Activated T-helper 17 cell treated with anti-CD3 and anti-CD28 coated beads, Interleukin-2, amount 50 U/mL, for 72 hours (primary cell): ENCODE data around the gene PSKH1. TPM values are rescaled to one million over a fixed set of nuclear protein-coding genes. Genes with fewer than 3 reads are reported as not detected.
"Not testable (repeated sequence)": the region's sequence is repeated elsewhere in the genome, so short reads cannot be mapped to it uniquely, and the experiment has no call there.

Source experiments
- ATAC-seq: fragments of 150-1000 bp; cut with Tn5 transposase; replicated peaks from 2 replicates; pipeline ENCODE4 v1.10.0; 2021; ENCODE audit warnings: mild to moderate bottlenecking, moderate library complexity
- H3K27ac Mint-ChIP-seq: one replicate; pipeline ENCODE4 v1.8.0; 2022; ENCODE audit warnings: mixed read lengths
- H3K27me3 Mint-ChIP-seq: one replicate; pipeline ENCODE4 v1.8.0; 2022; ENCODE audit warnings: mixed read lengths
- H3K36me3 Mint-ChIP-seq: one replicate; pipeline ENCODE4 v1.8.0; 2022; ENCODE audit warnings: low read depth, mild to moderate bottlenecking, mixed read lengths
- H3K4me1 Mint-ChIP-seq: one replicate; pipeline ENCODE4 v1.8.0; 2022; ENCODE audit warnings: mixed read lengths
- H3K4me3 Mint-ChIP-seq: one replicate; pipeline ENCODE4 v1.8.0; 2022; ENCODE audit warnings: mild to moderate bottlenecking, mixed read lengths
- H3K9me3 Mint-ChIP-seq: one replicate; pipeline ENCODE4 v1.8.0; 2022; ENCODE audit warnings: mixed read lengths
- total RNA-seq, 2 donors: library from RNA; stranded (reverse); gene quantifications; one replicate each; pipeline ENCODE4 v1.2.3, GENCODE V29; 2022

The PSKH1 gene
- total RNA-seq, 2 donors from 2014 or later: 7.5 to 11.8 TPM

- no peaks in the 10 kb centered on the region for H3K27me3 Mint-ChIP-seq
- peak overlapping the region; percentile 81 for H3K4me3 Mint-ChIP-seq
- H3K9me3 Mint-ChIP-seq: no peaks in the 10 kb centered on the region
- peak overlapping the region; percentile 75 for H3K27ac Mint-ChIP-seq
- peaks cover 11% of the 10 kb centered on the region for H3K4me1 Mint-ChIP-seq
- H3K36me3 Mint-ChIP-seq: peaks cover 74% of the 10 kb centered on the region
- no peak for ATAC-seq
Measured at GRCh38 chr16:67933805-67934204, 40.8 kb downstream of the PSKH1 start.

- H3K27ac Mint-ChIP-seq: peak overlapping the region; percentile 99
- no peak for ATAC-seq
- peaks cover 11% of the 10 kb centered on the region for H3K4me1 Mint-ChIP-seq
- no peaks in the 10 kb centered on the region for H3K27me3 Mint-ChIP-seq
- H3K4me3 Mint-ChIP-seq: peak overlapping the region; percentile 81
- peaks cover 78% of the 10 kb centered on the region for H3K36me3 Mint-ChIP-seq
- H3K9me3 Mint-ChIP-seq: no peaks in the 10 kb centered on the region
Measured at GRCh38 chr16:67934306-67935100, 41.4 kb downstream of the PSKH1 start.

- no peaks in the 10 kb centered on the region for H3K9me3 Mint-ChIP-seq
- ATAC-seq: no peak
- H3K36me3 Mint-ChIP-seq: peaks cover 73% of the 10 kb centered on the region
- H3K27ac Mint-ChIP-seq: peak overlapping the region; percentile 99
- no peaks in the 10 kb centered on the region for H3K27me3 Mint-ChIP-seq
- peaks cover 15% of the 10 kb centered on the region for H3K4me1 Mint-ChIP-seq
- peak overlapping the region; percentile 81 for H3K4me3 Mint-ChIP-seq
Measured at GRCh38 chr16:67935101-67935401, 42.0 kb downstream of the PSKH1 start.

- Mint-ChIP-seq H3K4me1 (peaks cover 18% of the 10 kb centered on the region), H3K27ac (peak overlapping the region; percentile 99), H3K4me3 (peak overlapping the region; percentile 81), H3K9me3 (no peaks in the 10 kb centered on the region), H3K36me3 (peaks cover 67% of the 10 kb centered on the region), H3K27me3 (no peaks in the 10 kb centered on the region)
- ATAC-seq: peak; percentile 96
Measured at GRCh38 chr16:67935402-67936123, 42.5 kb downstream of the PSKH1 start.

GRCh38 chr16:67936124-67936879 lies 43.2 kb downstream of the PSKH1 start, which contains the start of gene PSMB10:
Gene PSMB10, minus strand, starts transcription at chr16:67936850. Its CDS starts 101 bp downstream, at chr16:67936749.
- H3K27me3 Mint-ChIP-seq: no peaks in the 10 kb centered on the region
- peak within 1 kb of the TSS; percentile 81 for H3K4me3 Mint-ChIP-seq
- ATAC-seq: peak; percentile 3
- H3K36me3 Mint-ChIP-seq: peaks cover 63% of the 10 kb centered on the region
- H3K27ac Mint-ChIP-seq: peak within 1 kb of the TSS; percentile 99
- H3K4me1 Mint-ChIP-seq: peaks cover 18% of the 10 kb centered on the region
- no peaks in the 10 kb centered on the region for H3K9me3 Mint-ChIP-seq

- H3K36me3 Mint-ChIP-seq: peaks cover 60% of the 10 kb centered on the region
- ATAC-seq: peak; percentile 63
- peaks cover 18% of the 10 kb centered on the region for H3K4me1 Mint-ChIP-seq
- H3K4me3 Mint-ChIP-seq: peak overlapping the region; percentile 81
- H3K9me3 Mint-ChIP-seq: no peaks in the 10 kb centered on the region
- no peaks in the 10 kb centered on the region for H3K27me3 Mint-ChIP-seq
- peak overlapping the region; percentile 99 for H3K27ac Mint-ChIP-seq
Measured at GRCh38 chr16:67936880-67937605, 44.0 kb downstream of the PSKH1 start.

GRCh38 chr16:67937713-67938112 lies 44.7 kb downstream of the PSKH1 start:
- not testable (repeated sequence) for ATAC-seq, H3K27me3 Mint-ChIP-seq, H3K9me3 Mint-ChIP-seq
- Mint-ChIP-seq H3K4me3 (peak overlapping the region; percentile 81), H3K4me1 (peaks cover 18% of the 10 kb centered on the region), H3K27ac (peak overlapping the region; percentile 99), H3K36me3 (peaks cover 53% of the 10 kb centered on the region)

GRCh38 chr16:67939507-67940445 lies 46.7 kb downstream of the PSKH1 start:
- Mint-ChIP-seq H3K4me3 (peak overlapping the region; percentile 48), H3K27ac (no peak overlapping the region), H3K9me3 (no peaks in the 10 kb centered on the region), H3K27me3 (no peaks in the 10 kb centered on the region), H3K36me3 (peaks cover 32% of the 10 kb centered on the region), H3K4me1 (peaks cover 18% of the 10 kb centered on the region)
- ATAC-seq: no peak

GRCh38 chr16:67940446-67941089 lies 47.5 kb downstream of the PSKH1 start:
- Mint-ChIP-seq H3K36me3 (peaks cover 24% of the 10 kb centered on the region), H3K4me3 (peak overlapping the region; percentile 48)

GRCh38 chr16:67941469-67942199 lies 48.6 kb downstream of the PSKH1 start:
- peaks cover 12% of the 10 kb centered on the region for H3K4me1 Mint-ChIP-seq

More at GRCh38 chr16:67940446-67941089, 47.5 kb downstream of the PSKH1 start:
- ATAC-seq: no peak
- H3K4me1 Mint-ChIP-seq: peaks cover 12% of the 10 kb centered on the region
- H3K27me3 Mint-ChIP-seq: no peaks in the 10 kb centered on the region
- H3K9me3 Mint-ChIP-seq: no peaks in the 10 kb centered on the region
- no peak overlapping the region for H3K27ac Mint-ChIP-seq

GRCh38 chr16:67942200-67942509 lies 49.1 kb downstream of the PSKH1 start:
- Mint-ChIP-seq H3K27ac (peak overlapping the region; percentile 56), H3K36me3 (peaks cover 16% of the 10 kb centered on the region), H3K4me3 (no peak overlapping the region), H3K27me3 (no peaks in the 10 kb centered on the region), H3K9me3 (no peaks in the 10 kb centered on the region), H3K4me1 (peaks cover 11% of the 10 kb centered on the region)
- peak; percentile 61 for ATAC-seq

More at GRCh38 chr16:67941469-67942199, 48.6 kb downstream of the PSKH1 start:
- ATAC-seq: no peak
- Mint-ChIP-seq H3K27ac (peak overlapping the region; percentile 56), H3K36me3 (peaks cover 21% of the 10 kb centered on the region), H3K27me3 (no peaks in the 10 kb centered on the region), H3K9me3 (no peaks in the 10 kb centered on the region), H3K4me3 (no peak overlapping the region)

GRCh38 chr16:67942510-67943255 lies 49.6 kb downstream of the PSKH1 start:
- Mint-ChIP-seq H3K27ac (peak overlapping the region; percentile 56), H3K9me3 (no peaks in the 10 kb centered on the region)
- no peak for ATAC-seq

More at GRCh38 chr16:67942510-67943255, 49.6 kb downstream of the PSKH1 start:
- Mint-ChIP-seq H3K36me3 (peaks cover 14% of the 10 kb centered on the region), H3K4me3 (no peak overlapping the region), H3K27me3 (no peaks in the 10 kb centered on the region), H3K4me1 (peaks cover 7% of the 10 kb centered on the region)
